Stimulated activated memory B cell treated with anti-CD40 and anti-IgM and Interleukin-4, amounts not matched to agents 10 μg/mL and 1 μg/mL and 100 μg/mL, for 72 hours (primary cell): ENCODE results near the gene IL17D.
A peak's percentile ranks its signal among the peaks of the same experiment; 100 is the strongest.
"Not testable (repeated sequence)": the region's sequence is repeated elsewhere in the genome, so short reads cannot be mapped to it uniquely, and the experiment has no call there.

Experiments
- ATAC-seq: fragments of 150-1000 bp; cut with Tn5 transposase; 2 replicates; pipeline ENCODE4 v1.10.0; 2021
- H3K27ac Mint-ChIP-seq: one replicate; pipeline ENCODE4 v1.8.0; 2022; ENCODE audit warnings: mild to moderate bottlenecking, mixed read lengths
- H3K27me3 Mint-ChIP-seq: one replicate; pipeline ENCODE4 v1.8.0; 2022; ENCODE audit warnings: mixed read lengths
- H3K36me3 Mint-ChIP-seq: one replicate; pipeline ENCODE4 v1.8.0; 2022; ENCODE audit warnings: mixed read lengths
- H3K4me1 Mint-ChIP-seq: one replicate; pipeline ENCODE4 v1.8.0; 2022; ENCODE audit warnings: mixed read lengths
- H3K4me3 Mint-ChIP-seq: one replicate; pipeline ENCODE4 v1.8.0; 2022; ENCODE audit warnings: mild to moderate bottlenecking, moderate library complexity, mixed read lengths
- H3K9me3 Mint-ChIP-seq: one replicate; pipeline ENCODE4 v1.8.0; 2022; ENCODE audit warnings: mixed read lengths

IL17D gene

GRCh38 chr13:20702915-20703779, at the start of gene IL17D:
Gene IL17D, plus strand, starts transcription at chr13:20703699. Its CDS starts 303 bp downstream, at chr13:20704002.
- peak within 1 kb of the TSS; percentile 83 for H3K27ac Mint-ChIP-seq

GRCh38 chr13:20654156-20654555, 49.3 kb upstream of the IL17D start:
- Mint-ChIP-seq H3K4me3 (no peak overlapping the region), H3K4me1 (no peaks in the 10 kb centered on the region), H3K27me3 (no peaks in the 10 kb centered on the region), H3K36me3 (peaks cover 6% of the 10 kb centered on the region), H3K9me3 (no peaks in the 10 kb centered on the region), H3K27ac (no peak overlapping the region)
- no peak for ATAC-seq

More at GRCh38 chr13:20702915-20703779, at the start of gene IL17D:
- H3K9me3 Mint-ChIP-seq = no peaks in the 10 kb centered on the region
- H3K36me3 Mint-ChIP-seq = no peaks in the 10 kb centered on the region
- peak; percentile 43 for ATAC-seq
- peak within 1 kb of the TSS; percentile 97 for H3K4me3 Mint-ChIP-seq
- peaks cover 8% of the 10 kb centered on the region for H3K4me1 Mint-ChIP-seq
- peaks cover 21% of the 10 kb centered on the region for H3K27me3 Mint-ChIP-seq

- H3K27me3 Mint-ChIP-seq = no peaks in the 10 kb centered on the region
Measured at GRCh38 chr13:20658451-20659040, 45.0 kb upstream of the IL17D start.

GRCh38 chr13:20664351-20664750, 39.1 kb upstream of the IL17D start:
- peaks cover 30% of the 10 kb centered on the region for H3K36me3 Mint-ChIP-seq
- no peaks in the 10 kb centered on the region for H3K27me3 Mint-ChIP-seq
- H3K27ac Mint-ChIP-seq = no peak overlapping the region
- ATAC-seq = no peak
- H3K9me3 Mint-ChIP-seq = no peaks in the 10 kb centered on the region
- no peak overlapping the region for H3K4me3 Mint-ChIP-seq
- no peaks in the 10 kb centered on the region for H3K4me1 Mint-ChIP-seq

More at GRCh38 chr13:20658451-20659040, 45.0 kb upstream of the IL17D start:
- Mint-ChIP-seq H3K27ac (no peak overlapping the region), H3K4me1 (no peaks in the 10 kb centered on the region), H3K36me3 (peaks cover 17% of the 10 kb centered on the region), H3K4me3 (no peak overlapping the region), H3K9me3 (no peaks in the 10 kb centered on the region)
- no peak for ATAC-seq

GRCh38 chr13:20666948-20667347, 36.6 kb upstream of the IL17D start:
- no peaks in the 10 kb centered on the region for H3K9me3 Mint-ChIP-seq
- peaks cover 22% of the 10 kb centered on the region for H3K36me3 Mint-ChIP-seq
- no peaks in the 10 kb centered on the region for H3K27me3 Mint-ChIP-seq
- no peaks in the 10 kb centered on the region for H3K4me1 Mint-ChIP-seq
- no peak overlapping the region for H3K4me3 Mint-ChIP-seq
- ATAC-seq = no peak
- no peak overlapping the region for H3K27ac Mint-ChIP-seq

- H3K9me3 Mint-ChIP-seq = no peaks in the 10 kb centered on the region
- H3K27me3 Mint-ChIP-seq = no peaks in the 10 kb centered on the region
- ATAC-seq = no peak
- no peak overlapping the region for H3K4me3 Mint-ChIP-seq
- H3K4me1 Mint-ChIP-seq = no peaks in the 10 kb centered on the region
- peaks cover 22% of the 10 kb centered on the region for H3K36me3 Mint-ChIP-seq
- no peak overlapping the region for H3K27ac Mint-ChIP-seq
Measured at GRCh38 chr13:20667857-20668437, 35.6 kb upstream of the IL17D start.

GRCh38 chr13:20669162-20669561, 34.3 kb upstream of the IL17D start:
- no peaks in the 10 kb centered on the region for H3K4me1 Mint-ChIP-seq
- no peak overlapping the region for H3K27ac Mint-ChIP-seq
- ATAC-seq = no peak
- no peak overlapping the region for H3K4me3 Mint-ChIP-seq
- H3K27me3 Mint-ChIP-seq = no peaks in the 10 kb centered on the region
- no peaks in the 10 kb centered on the region for H3K9me3 Mint-ChIP-seq
- peaks cover 22% of the 10 kb centered on the region for H3K36me3 Mint-ChIP-seq

- H3K27ac Mint-ChIP-seq = no peak overlapping the region
- no peaks in the 10 kb centered on the region for H3K9me3 Mint-ChIP-seq
Measured at GRCh38 chr13:20671789-20672188, 31.7 kb upstream of the IL17D start.

GRCh38 chr13:20672772-20673171, 30.7 kb upstream of the IL17D start:
- no peak overlapping the region for H3K27ac Mint-ChIP-seq

More at GRCh38 chr13:20671789-20672188, 31.7 kb upstream of the IL17D start:
- Mint-ChIP-seq H3K36me3 (peaks cover 19% of the 10 kb centered on the region), H3K4me3 (no peak overlapping the region), H3K4me1 (no peaks in the 10 kb centered on the region), H3K27me3 (no peaks in the 10 kb centered on the region)
- ATAC-seq = no peak

GRCh38 chr13:20673715-20674114, 29.8 kb upstream of the IL17D start:
- H3K4me3 Mint-ChIP-seq = no peak overlapping the region
- H3K36me3 Mint-ChIP-seq = peaks cover 19% of the 10 kb centered on the region
- H3K4me1 Mint-ChIP-seq = no peaks in the 10 kb centered on the region
- no peak overlapping the region for H3K27ac Mint-ChIP-seq
- no peaks in the 10 kb centered on the region for H3K9me3 Mint-ChIP-seq
- no peak for ATAC-seq
- H3K27me3 Mint-ChIP-seq = no peaks in the 10 kb centered on the region

More at GRCh38 chr13:20672772-20673171, 30.7 kb upstream of the IL17D start:
- Mint-ChIP-seq H3K4me1 (no peaks in the 10 kb centered on the region), H3K27me3 (no peaks in the 10 kb centered on the region), H3K36me3 (peaks cover 19% of the 10 kb centered on the region), H3K4me3 (no peak overlapping the region), H3K9me3 (no peaks in the 10 kb centered on the region)
- ATAC-seq = no peak

GRCh38 chr13:20676213-20676612, 27.3 kb upstream of the IL17D start:
- no peak for ATAC-seq
- peaks cover 27% of the 10 kb centered on the region for H3K36me3 Mint-ChIP-seq
- H3K27ac Mint-ChIP-seq = no peak overlapping the region
- H3K9me3 Mint-ChIP-seq = no peaks in the 10 kb centered on the region
- no peaks in the 10 kb centered on the region for H3K27me3 Mint-ChIP-seq
- no peaks in the 10 kb centered on the region for H3K4me1 Mint-ChIP-seq
- H3K4me3 Mint-ChIP-seq = no peak overlapping the region

GRCh38 chr13:20678606-20679005, 24.9 kb upstream of the IL17D start:
- not testable (repeated sequence) for H3K4me3 Mint-ChIP-seq, H3K27me3 Mint-ChIP-seq, H3K4me1 Mint-ChIP-seq, ATAC-seq, H3K9me3 Mint-ChIP-seq, H3K27ac Mint-ChIP-seq
- H3K36me3 Mint-ChIP-seq = peaks cover 23% of the 10 kb centered on the region

GRCh38 chr13:20679879-20680278, 23.6 kb upstream of the IL17D start:
- H3K4me1 Mint-ChIP-seq = no peaks in the 10 kb centered on the region
- H3K9me3 Mint-ChIP-seq = no peaks in the 10 kb centered on the region
- ATAC-seq = no peak
- H3K27me3 Mint-ChIP-seq = no peaks in the 10 kb centered on the region
- H3K4me3 Mint-ChIP-seq = no peak overlapping the region
- H3K27ac Mint-ChIP-seq = no peak overlapping the region
- H3K36me3 Mint-ChIP-seq = peaks cover 23% of the 10 kb centered on the region

GRCh38 chr13:20680416-20681080, 23.0 kb upstream of the IL17D start:
- ATAC-seq = no peak
- Mint-ChIP-seq H3K36me3 (peaks cover 23% of the 10 kb centered on the region), H3K4me1 (no peaks in the 10 kb centered on the region), H3K27me3 (no peaks in the 10 kb centered on the region), H3K27ac (no peak overlapping the region), H3K9me3 (no peaks in the 10 kb centered on the region), H3K4me3 (no peak overlapping the region)

- not testable (repeated sequence) for H3K9me3 Mint-ChIP-seq, H3K4me1 Mint-ChIP-seq, H3K27ac Mint-ChIP-seq
Measured at GRCh38 chr13:20681481-20681880, 22.0 kb upstream of the IL17D start.

More at GRCh38 chr13:20681481-20681880, 22.0 kb upstream of the IL17D start:
- not testable (repeated sequence) for ATAC-seq, H3K4me3 Mint-ChIP-seq, H3K27me3 Mint-ChIP-seq
- H3K36me3 Mint-ChIP-seq = peaks cover 17% of the 10 kb centered on the region
